ENCODE results near the gene ADAMTSL2.

- TF ChIP-seq EZH2 (IDR thresholded peaks at IDR 0.05) (no peak), POLR2AphosphoS5 (IDR thresholded peaks at IDR 0.05; ENCODE audit: borderline replicate concordance, low read depth, low read length) (no peak), FOXP2 (optimal IDR thresholded peaks at IDR 0.05; ENCODE audit: control extremely low read depth, extremely low read length, insufficient read depth) (no peak)
These were observed 49.1 kb downstream of the ADAMTSL2 start for GRCh38 chr9:133583586-133583985.
